GM21447 (cell line): ENCODE results near the gene SLC31A1.
"Not testable (repeated sequence)": the region's sequence is repeated elsewhere in the genome, so short reads cannot be mapped to it uniquely, and the experiment has no call there.

ENCODE experiments used
- ATAC-seq: cut with Tn5 transposase; IDR thresholded peaks from one replicate; pipeline ENCODE4 v1.9.1; 2021; ENCODE audit not compliant: unreplicated experiment

The SLC31A1 gene

GRCh38 chr9:113220467-113221002 lies 809 bp upstream of the SLC31A1 start:
- no peak for ATAC-seq

- no peak for ATAC-seq
Measured at GRCh38 chr9:113221800-113222481, 597 bp downstream of the SLC31A1 start.

- no peak for ATAC-seq
Measured at GRCh38 chr9:113222482-113222841, 1.1 kb downstream of the SLC31A1 start.

GRCh38 chr9:113223963-113224362 lies 2.6 kb downstream of the SLC31A1 start:
- no peak for ATAC-seq

- ATAC-seq = no peak
Measured at GRCh38 chr9:113227436-113227835, 6.1 kb downstream of the SLC31A1 start.

- no peak for ATAC-seq
Measured at GRCh38 chr9:113228130-113228665, 6.9 kb downstream of the SLC31A1 start.

- ATAC-seq = no peak
Measured at GRCh38 chr9:113231701-113232100, 10.4 kb downstream of the SLC31A1 start.

- not testable (repeated sequence) for ATAC-seq
Measured at GRCh38 chr9:113235701-113236255, 14.4 kb downstream of the SLC31A1 start.

GRCh38 chr9:113237026-113237425 lies 15.7 kb downstream of the SLC31A1 start:
- no peak for ATAC-seq

- ATAC-seq = no peak
Measured at GRCh38 chr9:113238202-113238858, 17.0 kb downstream of the SLC31A1 start.

- ATAC-seq = no peak
Measured at GRCh38 chr9:113238859-113239232, 17.5 kb downstream of the SLC31A1 start.

GRCh38 chr9:113241161-113241560 lies 19.8 kb downstream of the SLC31A1 start:
- ATAC-seq = no peak

- no peak for ATAC-seq
Measured at GRCh38 chr9:113244556-113244955, 23.2 kb downstream of the SLC31A1 start.

- ATAC-seq = no peak
Measured at GRCh38 chr9:113245894-113246293, 24.6 kb downstream of the SLC31A1 start.

GRCh38 chr9:113246928-113247327 lies 25.6 kb downstream of the SLC31A1 start:
- ATAC-seq = no peak

GRCh38 chr9:113247640-113248039 lies 26.3 kb downstream of the SLC31A1 start:
- no peak for ATAC-seq

GRCh38 chr9:113249661-113250060 lies 28.3 kb downstream of the SLC31A1 start:
- ATAC-seq = not testable (repeated sequence)

GRCh38 chr9:113250807-113251206 lies 29.5 kb downstream of the SLC31A1 start:
- ATAC-seq = no peak

- ATAC-seq = no peak
Measured at GRCh38 chr9:113254991-113255390, 33.6 kb downstream of the SLC31A1 start.

GRCh38 chr9:113255438-113255837 lies 34.1 kb downstream of the SLC31A1 start:
- ATAC-seq = no peak

GRCh38 chr9:113257863-113258262 lies 36.5 kb downstream of the SLC31A1 start:
- no peak for ATAC-seq

GRCh38 chr9:113258282-113258681 lies 36.9 kb downstream of the SLC31A1 start:
- ATAC-seq = no peak
